ENCODE measurements around the gene TTC9B.

The TTC9B gene

GRCh38 chr19:40252395-40252794 is 34.2 kb upstream of the TTC9B start:
- no peak for ATAC-seq (ENCODE audit: insufficient read depth, low read depth)

GRCh38 chr19:40251991-40252390 is 33.8 kb upstream of the TTC9B start:
- no peak overlapping the region for H3K27ac ChIP-seq (ENCODE audit: low read length)
- H3K9ac ChIP-seq (ENCODE audit: low read depth, low read length) = no peak overlapping the region
- H4K20me1 ChIP-seq (ENCODE audit: insufficient read depth, low read length) = peaks cover 61% of the 10 kb centered on the region
- H3K36me3 ChIP-seq (ENCODE audit: insufficient read depth, low read length) = peaks cover 85% of the 10 kb centered on the region
- DNase-seq (no peak), ATAC-seq (ENCODE audit: insufficient read depth, low read depth) (no peak)
- H3K4me2 ChIP-seq (ENCODE audit: insufficient read depth, low read length) = no peak overlapping the region
- no peak overlapping the region for H3K4me3 ChIP-seq (ENCODE audit: low read depth in 1 of 2, low read length in 2 of 2)
- H3K9me3 ChIP-seq (ENCODE audit: insufficient read depth, low read length, severe bottlenecking) = no peaks in the 10 kb centered on the region
- TF ChIP-seq CTCF (IDR thresholded peaks at IDR 0.05; ENCODE audit: borderline replicate concordance, extremely low read depth, low read length, poor library complexity, severe bottlenecking) (no peak), EZH2 (IDR thresholded peaks at IDR 0.05; ENCODE audit: borderline replicate concordance, low read depth, low read length, severe bottlenecking) (no peak)
- no peaks in the 10 kb centered on the region for H3K4me1 ChIP-seq (ENCODE audit: insufficient read depth, low read length)
- H3K79me2 ChIP-seq (ENCODE audit: insufficient read depth, low read length) = peaks cover 42% of the 10 kb centered on the region
- H2AFZ ChIP-seq (ENCODE audit: low read depth, low read length) = no peak overlapping the region
- H3K27me3 ChIP-seq (ENCODE audit: insufficient read depth, low read length, poor library complexity) = no peaks in the 10 kb centered on the region

More at GRCh38 chr19:40252395-40252794, 34.2 kb upstream of the TTC9B start:
- no peak overlapping the region for H2AFZ ChIP-seq (ENCODE audit: low read depth, low read length)
- H3K4me2 ChIP-seq (ENCODE audit: insufficient read depth, low read length) = no peak overlapping the region
- peaks cover 87% of the 10 kb centered on the region for H3K36me3 ChIP-seq (ENCODE audit: insufficient read depth, low read length)
- no peaks in the 10 kb centered on the region for H3K9me3 ChIP-seq (ENCODE audit: insufficient read depth, low read length, severe bottlenecking)
- no peak for DNase-seq
- H3K9ac ChIP-seq (ENCODE audit: low read depth, low read length) = no peak overlapping the region
- H3K4me3 ChIP-seq (ENCODE audit: low read depth in 1 of 2, low read length in 2 of 2) = no peak overlapping the region
- no peaks in the 10 kb centered on the region for H3K27me3 ChIP-seq (ENCODE audit: insufficient read depth, low read length, poor library complexity)
- H3K4me1 ChIP-seq (ENCODE audit: insufficient read depth, low read length) = no peaks in the 10 kb centered on the region
- peaks cover 41% of the 10 kb centered on the region for H3K79me2 ChIP-seq (ENCODE audit: insufficient read depth, low read length)
- no peak overlapping the region for H3K27ac ChIP-seq (ENCODE audit: low read length)
- H4K20me1 ChIP-seq (ENCODE audit: insufficient read depth, low read length) = peaks cover 61% of the 10 kb centered on the region
- no peak for TF ChIP-seq CTCF (IDR thresholded peaks at IDR 0.05; ENCODE audit: borderline replicate concordance, extremely low read depth, low read length, poor library complexity, severe bottlenecking)
- TF ChIP-seq EZH2 (IDR thresholded peaks at IDR 0.05; ENCODE audit: borderline replicate concordance, low read depth, low read length, severe bottlenecking) = no peak

GRCh38 chr19:40251244-40251643 is 33.1 kb upstream of the TTC9B start:
- H3K27ac ChIP-seq (ENCODE audit: low read length) = no peak overlapping the region
- TF ChIP-seq CTCF (IDR thresholded peaks at IDR 0.05; ENCODE audit: borderline replicate concordance, extremely low read depth, low read length, poor library complexity, severe bottlenecking) = no peak
- TF ChIP-seq EZH2 (IDR thresholded peaks at IDR 0.05; ENCODE audit: borderline replicate concordance, low read depth, low read length, severe bottlenecking) = no peak
- ATAC-seq (ENCODE audit: insufficient read depth, low read depth) = no peak
- H3K9ac ChIP-seq (ENCODE audit: low read depth, low read length) = no peak overlapping the region
- H2AFZ ChIP-seq (ENCODE audit: low read depth, low read length) = no peak overlapping the region
- no peaks in the 10 kb centered on the region for H3K4me1 ChIP-seq (ENCODE audit: insufficient read depth, low read length)
- H4K20me1 ChIP-seq (ENCODE audit: insufficient read depth, low read length) = peaks cover 60% of the 10 kb centered on the region
- H3K4me2 ChIP-seq (ENCODE audit: insufficient read depth, low read length) = no peak overlapping the region
- peaks cover 42% of the 10 kb centered on the region for H3K79me2 ChIP-seq (ENCODE audit: insufficient read depth, low read length)
- H3K4me3 ChIP-seq (ENCODE audit: low read depth in 1 of 2, low read length in 2 of 2) = no peak overlapping the region
- H3K27me3 ChIP-seq (ENCODE audit: insufficient read depth, low read length, poor library complexity) = no peaks in the 10 kb centered on the region
- no peaks in the 10 kb centered on the region for H3K9me3 ChIP-seq (ENCODE audit: insufficient read depth, low read length, severe bottlenecking)
- DNase-seq = no peak
- H3K36me3 ChIP-seq (ENCODE audit: insufficient read depth, low read length) = peaks cover 78% of the 10 kb centered on the region

- Histone ChIP-seq H3K4me1 (ENCODE audit: insufficient read depth, low read length) (no peaks in the 10 kb centered on the region), H3K27me3 (ENCODE audit: insufficient read depth, low read length, poor library complexity) (no peaks in the 10 kb centered on the region), H3K4me3 (ENCODE audit: low read depth in 1 of 2, low read length in 2 of 2) (no peak overlapping the region), H3K79me2 (ENCODE audit: insufficient read depth, low read length) (peaks cover 50% of the 10 kb centered on the region), H3K4me2 (ENCODE audit: insufficient read depth, low read length) (no peak overlapping the region), H2AFZ (ENCODE audit: low read depth, low read length) (no peak overlapping the region), H3K36me3 (ENCODE audit: insufficient read depth, low read length) (peaks cover 67% of the 10 kb centered on the region), H3K9me3 (ENCODE audit: insufficient read depth, low read length, severe bottlenecking) (no peaks in the 10 kb centered on the region), H3K9ac (ENCODE audit: low read depth, low read length) (no peak overlapping the region), H4K20me1 (ENCODE audit: insufficient read depth, low read length) (peaks cover 55% of the 10 kb centered on the region), H3K27ac (ENCODE audit: low read length) (no peak overlapping the region)
- ATAC-seq (ENCODE audit: insufficient read depth, low read depth) (no peak), DNase-seq (no peak)
- TF ChIP-seq EZH2 (IDR thresholded peaks at IDR 0.05; ENCODE audit: borderline replicate concordance, low read depth, low read length, severe bottlenecking) (no peak), CTCF (IDR thresholded peaks at IDR 0.05; ENCODE audit: borderline replicate concordance, extremely low read depth, low read length, poor library complexity, severe bottlenecking) (no peak)
Measured at GRCh38 chr19:40249781-40250180, 31.6 kb upstream of the TTC9B start.

Measured in DND-41 (cell line).